NCI-H510A treated with DMSO at 0.1 percent for 48 hours (cell line): ENCODE results near the gene EMC10.

Experiments
- DNase-seq: peaks from one replicate; lab custom pipeline; 2025; lab: John Stamatoyannopoulos, UW

Gene EMC10

GRCh38 chr19:50478901-50479715 is 2.8 kb downstream of the EMC10 start:
- DNase-seq = no peak

- no peak for DNase-seq
These were observed 3.5 kb downstream of the EMC10 start for GRCh38 chr19:50479761-50480251.

- no peak for DNase-seq
These were observed 4.2 kb downstream of the EMC10 start for GRCh38 chr19:50480281-50481111.

- no peak for DNase-seq
These were observed 5.2 kb downstream of the EMC10 start for GRCh38 chr19:50481351-50482149.

- DNase-seq = no peak
These were observed 6.1 kb downstream of the EMC10 start for GRCh38 chr19:50482271-50482855.

- no peak for DNase-seq
These were observed 6.6 kb downstream of the EMC10 start for GRCh38 chr19:50482916-50483315.

- no peak for DNase-seq
These were observed 9.1 kb downstream of the EMC10 start for GRCh38 chr19:50485284-50485955.

- no peak for DNase-seq
These were observed 10.7 kb downstream of the EMC10 start for GRCh38 chr19:50486823-50487515.

- no peak for DNase-seq
These were observed 12.3 kb downstream of the EMC10 start for GRCh38 chr19:50488389-50489194.

- no peak for DNase-seq
These were observed 13.2 kb downstream of the EMC10 start for GRCh38 chr19:50489461-50490011.

GRCh38 chr19:50490411-50490811 is 14.1 kb downstream of the EMC10 start:
- no peak for DNase-seq

GRCh38 chr19:50490991-50491472 is 14.7 kb downstream of the EMC10 start:
- no peak for DNase-seq

- no peak for DNase-seq
These were observed 16.2 kb downstream of the EMC10 start for GRCh38 chr19:50492303-50493052.

GRCh38 chr19:50493171-50493570 is 16.9 kb downstream of the EMC10 start:
- no peak for DNase-seq

- no peak for DNase-seq
These were observed 18.1 kb downstream of the EMC10 start for GRCh38 chr19:50494186-50495019.

GRCh38 chr19:50495020-50495531 is 18.8 kb downstream of the EMC10 start:
- DNase-seq = no peak
